Psoas muscle (tissue), 8 donors: ENCODE results near the gene DISP2. TPM values are rescaled to one million over a fixed set of nuclear protein-coding genes. Genes with fewer than 3 reads are reported as not detected.

Experiments used
- ATAC-seq, 4 donors: fragments of 200-7000 bp; cut with Tn5 transposase; one replicate each; pipeline ENCODE4 v1.9.1; 2020; ENCODE audit warnings: moderate library complexity in 3 of 4, mild to moderate bottlenecking in 2 of 4
- DNase-seq, 2 donors: peaks; one replicate each; pipeline ENCODE4 v3.0.0-alpha.2; 2020
- H3K27ac ChIP-seq: fragments of 200-600 bp; one replicate; pipeline ENCODE4 v1.8.0; 2022
- H3K27me3 ChIP-seq, 3 donors: fragments of 200-600 bp in 1 of 3; one replicate each; pipeline versions ENCODE4 v1.6.1 to v1.8.0; 2013 to 2022; ENCODE audit warnings: low read length in 2 of 3, mild to moderate bottlenecking in 2 of 3, moderate library complexity in 1 of 3; ENCODE audit not compliant: insufficient read depth in 3 of 3
- H3K36me3 ChIP-seq, 2 donors: fragments of 200-600 bp in 1 of 2; one replicate each; pipeline versions ENCODE4 v1.6.1 to v1.8.0; 2013 to 2022; ENCODE audit warnings: low read depth in 1 of 2, mild to moderate bottlenecking in 1 of 2, moderate library complexity in 1 of 2; ENCODE audit not compliant: insufficient read depth in 1 of 2
- H3K4me1 ChIP-seq: fragments of 200-600 bp; one replicate; pipeline ENCODE4 v1.8.0; 2022
- H3K4me3 ChIP-seq: fragments of 200-600 bp; one replicate; pipeline ENCODE4 v1.8.0; 2022; ENCODE audit warnings: mild to moderate bottlenecking
- H3K9me3 ChIP-seq: fragments of 200-600 bp; one replicate; pipeline ENCODE4 v1.8.0; 2022
- CTCF ChIP-seq: fragments of 200-600 bp; IDR thresholded peaks from one replicate; pipeline ENCODE4 v1.8.0; 2022; ENCODE audit warnings: antibody characterized with exemption
- WGBS, 3 donors: extraction: QIAGEN DNeasy Blood & Tissue Kit; methylation state at CpG; one replicate each; pipeline versions ENCODE4 v1.1.6 to v1.1.7; 2013; 5-methylcytosine and 5-hydroxymethylcytosine counted together
- intact Hi-C, 2 donors: fragments of 100-400 bp; cut with DNase I; formaldehyde crosslinking; loops; one replicate each; pipeline versions ENCODE4 v1.11.0 to v1.14.2; 2022
- polyA plus RNA-seq, 3 donors: library from polyadenylated mRNA; stranded (reverse); fragments of 200-250 nt; gene quantifications; one replicate each; pipeline ENCODE4 v1.2.3, GENCODE V29; 2013
- total RNA-seq, 4 donors: library from RNA; stranded (reverse); fragmentation: NEBNext Ultra II Directional in 2 of 4; extraction: Animal tissue kit (Norgen Biotek cat#: 25700) in 2 of 4; gene quantifications; one replicate each; pipeline versions ENCODE4 v1.2.1 to v1.2.4, GENCODE V29; 2021 to 2023
- donor health status: healthy with polysubstance abuse.
- donor health status: DM: no; HTN: no; CAD: no; lungs with moderate emphysema.
- donor health status: Bipolar disorder and iron deficiency.
- donor health status: healthy.
- donor health status: DM: yes; HTN: yes; CAD: no.
- donor health status: DM: no; HTN: no; CAD: no.
- donor health status: DM: no; HTN: no; CAD: no.
- donor health status: DM: yes; HTN: yes; CAD: no.

DISP2 gene
- total and polyA plus RNA-seq, 7 donors = 0.05 to 2.4 (median 0.62) TPM

- TF ChIP-seq CTCF = no peak
- ATAC-seq = no peak
- Histone ChIP-seq H3K27ac (no peak overlapping the region), H3K27me3 (no peaks in the 10 kb centered on the region), H3K4me1 (peaks cover 19% of the 10 kb centered on the region), H3K36me3 (no peaks in the 10 kb centered on the region), H3K9me3 (no peaks in the 10 kb centered on the region), H3K4me3 (peak overlapping the region; percentile 66)
- DNase-seq = peak in 1 of 2 donors; percentile 39
- 63 to 74% (median 71%) methylated on average over 1 of the region's 1 CpG for WGBS, 3 donors
- intact Hi-C loops = no loop called here
These were observed 773 bp upstream of the DISP2 start for GRCh38 chr15:40357246-40357645.

- Histone ChIP-seq H3K4me1 (peaks cover 15% of the 10 kb centered on the region), H3K36me3 (no peaks in the 10 kb centered on the region), H3K27me3 (no peaks in the 10 kb centered on the region), H3K4me3 (peak overlapping the region; percentile 66), H3K27ac (no peak overlapping the region), H3K9me3 (no peaks in the 10 kb centered on the region)
- 10 to 13% (median 10%) methylated on average over 31 of the region's 31 CpGs for WGBS, 3 donors
- TF ChIP-seq CTCF = no peak
- DNase-seq (peak in 1 of 2 donors; percentile 59), ATAC-seq (peak in 2 of 4 donors; percentile 6 to 14)
- intact Hi-C loops = no loop called here
These were observed 693 bp downstream of the DISP2 start for GRCh38 chr15:40358471-40359353.

GRCh38 chr15:40360015-40360414 is 2.0 kb downstream of the DISP2 start:
- 90 to 94% (median 92%) methylated on average over 4 of the region's 4 CpGs for WGBS, 3 donors
- TF ChIP-seq CTCF = no peak
- no peaks in the 10 kb centered on the region for H3K9me3 ChIP-seq
- H3K4me1 ChIP-seq = peaks cover 6% of the 10 kb centered on the region
- no peaks in the 10 kb centered on the region for H3K27me3 ChIP-seq
- H3K4me3 ChIP-seq = no peak overlapping the region
- intact Hi-C loops = no loop called here
- ATAC-seq = no peak
- no peak for DNase-seq
- no peaks in the 10 kb centered on the region for H3K36me3 ChIP-seq
- no peak overlapping the region for H3K27ac ChIP-seq

GRCh38 chr15:40361640-40362039 is 3.6 kb downstream of the DISP2 start:
- H3K4me1 ChIP-seq = peaks cover 13% of the 10 kb centered on the region
- no peak overlapping the region for H3K4me3 ChIP-seq
- no peaks in the 10 kb centered on the region for H3K27me3 ChIP-seq
- intact Hi-C loops = no loop called here
- TF ChIP-seq CTCF = no peak
- DNase-seq = no peak
- H3K9me3 ChIP-seq = no peaks in the 10 kb centered on the region
- ATAC-seq = no peak
- H3K27ac ChIP-seq = no peak overlapping the region
- H3K36me3 ChIP-seq = no peaks in the 10 kb centered on the region
- 83 to 86% (median 84%) methylated on average over 2 of the region's 2 CpGs for WGBS, 3 donors
